Measurements from ENCODE around the gene ITPR1.

- TF ChIP-seq CTCF (IDR thresholded peaks at IDR 0.05), result no peak
- no peak for TF ChIP-seq POLR2A (IDR thresholded peaks at IDR 0.05)
These were observed 337.4 kb downstream of the ITPR1 start for GRCh38 chr3:4830586-4830914.

Data from esophagus squamous epithelium (tissue), 4 donors.